NCI-H1092 (cell line): ENCODE results near the gene SCPEP1.

ENCODE experiments used
- DNase-seq: peaks from one replicate; lab custom pipeline; 2025; lab: John Stamatoyannopoulos, UW

SCPEP1 gene

GRCh38 chr17:57040571-57040970 lies 62.6 kb downstream of the SCPEP1 start:
- no peak for DNase-seq

- DNase-seq = no peak
Measured at GRCh38 chr17:57043276-57043675, 65.3 kb downstream of the SCPEP1 start.

GRCh38 chr17:57044976-57045867 lies 67.3 kb downstream of the SCPEP1 start:
- no peak for DNase-seq

DNA sequence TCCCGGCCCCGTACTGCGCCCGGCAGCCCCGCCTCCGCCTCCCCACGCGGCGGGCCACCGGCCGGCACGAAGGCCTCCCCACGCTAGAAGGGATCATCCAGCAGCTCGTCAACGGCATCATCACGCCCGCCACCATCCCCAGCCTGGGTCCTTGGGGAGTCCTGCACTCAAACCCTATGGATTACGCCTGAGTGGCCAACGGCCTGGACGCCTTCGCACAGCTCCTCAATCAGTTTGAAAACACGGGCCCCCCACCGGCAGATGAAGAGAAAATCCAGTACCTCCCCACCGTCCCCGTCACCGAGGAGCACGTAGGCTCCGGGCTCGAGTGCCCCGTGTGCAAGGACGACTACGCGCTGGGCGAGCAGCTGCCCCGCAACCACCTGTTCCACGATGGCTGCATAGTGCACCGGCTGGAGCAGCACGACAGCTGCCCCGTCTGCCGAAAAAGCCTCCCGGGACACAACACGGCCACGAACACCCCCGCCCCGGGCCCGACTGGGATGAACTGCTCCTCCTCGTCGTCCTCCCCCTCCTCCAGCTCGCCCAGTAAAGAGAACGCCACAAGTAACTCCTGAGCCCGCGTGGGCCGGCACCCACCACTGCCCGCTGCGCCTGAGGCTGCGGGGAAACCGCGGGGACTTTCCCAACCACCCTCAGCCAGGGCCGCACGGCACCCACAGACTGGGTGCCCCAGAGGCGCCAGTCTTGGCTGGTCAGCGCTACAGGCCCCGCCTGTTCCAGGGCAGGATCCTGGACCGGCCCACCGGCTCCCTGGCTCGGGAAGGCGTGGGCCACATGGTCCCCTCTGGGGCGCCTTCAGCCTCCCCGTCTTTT lies 68.2 kb downstream of the SCPEP1 start:
- no peak for DNase-seq

DNA sequence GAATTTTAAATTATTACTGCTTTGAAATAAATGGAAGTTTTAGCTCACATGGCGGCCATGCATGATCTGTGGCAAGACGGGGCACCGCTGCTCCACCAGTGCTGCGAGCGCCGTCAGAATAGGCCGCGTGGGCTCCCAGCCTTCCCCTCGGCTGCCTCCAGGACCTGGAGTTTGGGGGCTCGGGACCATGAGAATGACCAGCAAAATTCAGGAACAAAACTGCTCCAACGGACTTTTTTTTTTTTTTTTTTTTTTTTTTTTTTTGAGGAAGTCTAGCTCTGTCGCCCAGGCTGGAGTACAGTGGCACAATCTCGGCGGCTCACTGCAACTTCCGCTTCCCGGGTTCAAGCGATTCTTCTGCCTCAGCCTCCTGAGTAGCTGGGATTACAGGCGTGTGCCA lies 68.8 kb downstream of the SCPEP1 start:
- DNase-seq = no peak

- DNase-seq = no peak
Measured at GRCh38 chr17:57048096-57048495, 70.2 kb downstream of the SCPEP1 start.

DNA sequence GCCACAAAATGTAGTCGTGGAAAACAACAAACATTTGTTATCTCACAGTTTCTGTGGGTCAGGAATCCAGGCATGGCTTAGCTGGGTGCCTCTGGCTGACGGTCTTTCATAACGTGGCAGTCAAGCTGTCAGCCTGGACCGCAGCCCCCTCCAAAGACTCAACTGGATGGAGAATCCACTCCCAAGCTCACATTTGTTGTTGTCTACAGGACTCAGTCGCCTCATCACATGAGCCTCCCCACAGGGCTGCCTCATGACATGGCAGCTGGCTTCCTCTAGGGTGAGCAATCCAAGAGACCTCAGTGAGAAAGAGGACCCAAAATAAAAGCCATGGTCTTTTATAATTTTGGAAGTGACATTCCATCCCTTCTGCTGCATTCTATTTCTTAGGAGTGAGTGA lies 72.4 kb downstream of the SCPEP1 start:
- DNase-seq = no peak

DNA sequence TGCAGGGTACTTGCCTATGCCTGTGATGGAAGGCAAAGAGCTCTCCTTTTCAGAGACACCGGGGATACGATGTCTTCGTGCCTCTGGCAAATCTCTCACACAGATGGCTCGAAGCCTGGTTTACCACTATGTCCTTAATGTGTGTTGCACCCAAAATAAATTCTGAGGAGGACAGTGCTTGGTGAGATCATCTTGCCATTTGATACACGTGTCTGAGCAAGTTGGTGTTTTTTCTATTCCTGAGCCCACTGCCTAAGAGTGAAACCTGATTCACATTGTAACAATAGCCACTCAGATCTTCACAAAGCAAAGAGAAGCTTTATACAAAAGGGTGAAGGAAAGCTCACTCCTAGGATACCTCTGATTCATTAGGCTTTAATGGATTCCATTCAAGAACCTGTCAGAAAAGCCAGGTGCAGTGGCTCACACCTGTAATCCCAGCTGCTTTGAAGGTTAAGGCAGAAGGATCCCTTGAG lies 74.0 kb downstream of the SCPEP1 start:
- peak; percentile 11 for DNase-seq
